COLO829 (cell line): ENCODE measurements around the gene SLC40A1.

Source experiments
- DNase-seq: peaks from one replicate; pipeline ENCODE4 v3.0.0; 2012; ENCODE audit warnings: low spot score

The SLC40A1 gene

DNA sequence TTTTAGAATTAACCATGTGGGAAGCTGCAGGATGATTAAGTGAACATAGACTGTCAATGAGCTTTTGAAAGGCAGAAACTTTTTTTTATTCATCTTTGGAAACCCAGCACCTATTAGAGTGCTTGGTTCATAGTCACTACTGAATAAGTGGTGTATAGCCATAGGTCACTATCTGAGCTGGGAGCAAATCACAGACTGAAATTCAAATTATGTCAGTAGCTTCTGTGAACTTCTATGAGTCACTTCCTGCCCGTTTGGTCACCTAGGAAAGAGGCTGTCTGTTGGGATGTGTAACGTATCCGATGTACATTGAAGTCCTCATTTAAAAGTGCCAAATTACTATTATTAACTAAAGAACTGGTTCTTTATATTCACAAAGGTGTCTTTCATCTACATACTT, 20.5 kb upstream of the SLC40A1 start:
- peak; percentile 43 for DNase-seq

DNA sequence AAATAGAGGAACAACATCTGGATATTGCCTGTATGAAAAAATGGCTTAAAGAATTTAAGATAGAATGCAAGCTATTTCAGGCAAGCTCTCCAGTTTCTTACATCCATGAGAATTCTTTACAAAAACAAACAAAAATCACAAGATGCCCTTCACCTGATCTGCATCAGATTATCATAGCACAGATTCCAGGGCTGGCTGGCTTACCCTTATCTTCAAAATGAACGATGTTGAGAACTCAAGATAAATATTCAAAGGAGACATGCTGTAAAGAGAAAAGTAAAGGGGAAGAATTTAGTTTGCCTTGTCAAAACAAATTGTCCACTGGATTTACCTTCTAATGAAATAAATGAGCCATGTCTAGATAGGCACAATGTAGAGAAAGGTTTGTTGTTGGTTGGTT, 18.7 kb upstream of the SLC40A1 start:
- no peak for DNase-seq

DNA sequence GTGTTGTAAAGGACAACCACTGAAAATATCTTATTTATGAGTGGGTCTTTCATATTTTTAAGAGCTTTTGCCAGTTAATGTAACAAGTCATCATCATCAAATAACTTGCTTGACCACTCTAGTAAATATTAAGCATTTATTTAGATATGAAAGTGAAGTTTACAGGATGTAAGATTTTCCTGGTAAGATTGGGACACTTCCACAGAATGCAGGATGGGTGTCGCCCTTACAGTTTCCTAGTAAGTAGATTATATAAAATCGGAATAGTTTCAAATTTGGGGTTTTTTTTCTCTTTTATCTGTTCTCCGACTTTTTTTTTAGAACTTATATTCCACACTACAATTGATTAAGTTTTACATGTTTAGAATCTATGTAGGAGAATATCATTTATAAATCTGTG, 14.8 kb upstream of the SLC40A1 start:
- no peak for DNase-seq

DNA sequence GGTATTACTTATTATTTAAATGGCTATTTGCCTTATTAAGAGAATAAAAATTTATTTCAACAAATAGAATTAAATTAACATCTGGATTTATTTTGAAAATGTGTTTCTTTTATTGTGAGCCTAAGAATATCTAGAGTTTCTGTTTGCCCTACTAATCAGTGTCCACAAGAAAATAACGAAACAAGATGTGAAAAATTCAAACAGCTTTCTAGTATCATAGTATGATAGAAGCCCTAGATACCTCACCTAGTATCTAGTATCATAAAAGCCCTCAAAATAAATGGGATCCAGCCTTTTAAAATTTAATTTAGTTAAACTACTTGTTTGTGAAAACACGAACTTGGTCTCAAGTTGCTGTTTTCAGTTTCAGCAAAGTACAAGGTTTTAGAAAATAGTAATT, 13.7 kb upstream of the SLC40A1 start:
- DNase-seq, result no peak

DNA sequence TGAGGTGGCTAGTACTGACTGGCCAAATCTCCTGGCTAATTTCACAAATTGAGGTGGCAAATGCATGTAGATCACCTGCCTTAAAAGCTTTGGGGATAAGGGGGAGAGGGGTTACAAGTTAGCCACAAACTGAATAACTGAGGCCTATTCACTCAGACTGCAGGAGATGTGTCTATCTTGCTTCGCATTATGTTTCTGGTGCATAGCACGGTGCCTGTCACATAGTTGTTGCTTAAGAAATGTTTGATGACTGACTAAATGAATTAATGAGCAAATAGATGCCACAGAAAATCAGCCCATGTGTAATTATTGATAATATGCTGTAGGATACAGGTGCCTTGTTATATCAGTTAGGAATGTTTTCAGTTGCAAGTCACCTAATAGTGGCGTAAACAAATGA, 12.5 kb upstream of the SLC40A1 start:
- no peak for DNase-seq

DNA sequence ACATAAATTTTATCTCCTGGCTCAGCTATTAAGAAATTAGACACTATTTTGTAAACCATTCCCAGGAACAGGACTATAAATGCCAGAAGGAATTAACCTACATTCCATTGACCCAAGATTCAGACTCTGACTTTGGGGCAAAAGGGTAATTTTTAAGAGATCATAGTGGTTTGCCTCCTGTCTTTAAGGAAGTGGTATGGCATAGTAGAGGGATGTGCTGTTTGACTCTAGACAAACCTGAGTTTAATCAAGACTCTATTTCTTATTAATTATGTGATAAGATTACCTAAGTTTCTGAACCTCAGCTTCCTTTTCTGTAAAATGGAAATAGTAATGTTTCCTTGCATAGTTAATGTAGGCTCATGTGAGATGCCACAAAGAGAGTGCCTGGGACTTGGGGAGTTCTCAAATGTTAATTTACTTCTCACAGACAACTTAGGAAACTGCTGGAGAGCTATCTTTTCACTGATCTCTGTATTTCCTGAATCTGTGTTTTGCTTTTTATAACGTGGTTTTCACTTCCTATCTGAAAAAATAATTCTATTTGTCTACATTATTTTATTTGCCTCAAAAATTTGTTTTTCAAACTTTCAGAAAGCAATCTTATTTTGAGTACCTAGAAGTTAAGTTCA, 11.9 kb upstream of the SLC40A1 start:
- DNase-seq, result no peak

DNA sequence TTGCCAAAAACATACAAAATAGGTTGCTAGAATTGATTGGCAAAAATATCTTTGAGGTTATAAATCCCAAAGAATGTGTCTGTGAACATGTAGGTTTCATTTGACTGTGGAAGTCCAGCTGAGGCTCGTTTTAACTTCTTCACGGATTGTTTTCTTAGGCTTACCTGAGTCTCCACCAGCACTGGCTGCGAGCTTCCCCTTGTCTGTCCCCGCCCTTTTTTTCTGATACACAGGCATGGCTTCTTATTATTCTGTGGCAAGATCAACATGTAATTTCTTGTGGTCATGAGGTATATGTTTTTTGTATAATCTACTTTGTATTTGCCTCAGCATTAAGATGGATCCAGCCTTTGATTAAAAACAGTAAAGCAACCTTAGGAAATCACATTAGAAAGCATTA, 7.2 kb upstream of the SLC40A1 start:
- no peak for DNase-seq

DNA sequence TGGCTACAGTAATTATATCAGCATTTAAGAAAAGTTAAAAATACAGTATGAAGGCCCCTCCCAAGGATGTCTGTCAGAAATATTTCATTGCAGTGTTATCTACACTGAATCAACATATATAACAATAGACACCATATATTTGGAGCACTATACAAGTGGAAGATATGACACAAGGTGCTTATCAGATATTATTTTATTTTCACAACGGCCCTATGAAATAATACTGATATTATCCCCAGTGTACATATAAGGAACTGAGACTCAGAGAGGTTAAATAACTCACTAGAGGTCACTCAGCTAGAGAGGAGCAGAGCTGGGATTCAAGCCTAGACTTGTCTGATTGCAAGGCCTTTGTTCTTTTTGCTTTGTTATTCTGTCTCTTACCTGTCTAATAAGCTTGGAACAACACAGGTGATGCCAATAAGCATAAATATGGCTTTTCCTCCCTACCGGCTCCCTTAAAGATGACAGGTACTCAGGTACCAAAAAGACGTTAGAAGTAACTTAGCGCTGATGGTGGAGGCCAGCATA, 4.7 kb upstream of the SLC40A1 start:
- DNase-seq, result no peak

DNA sequence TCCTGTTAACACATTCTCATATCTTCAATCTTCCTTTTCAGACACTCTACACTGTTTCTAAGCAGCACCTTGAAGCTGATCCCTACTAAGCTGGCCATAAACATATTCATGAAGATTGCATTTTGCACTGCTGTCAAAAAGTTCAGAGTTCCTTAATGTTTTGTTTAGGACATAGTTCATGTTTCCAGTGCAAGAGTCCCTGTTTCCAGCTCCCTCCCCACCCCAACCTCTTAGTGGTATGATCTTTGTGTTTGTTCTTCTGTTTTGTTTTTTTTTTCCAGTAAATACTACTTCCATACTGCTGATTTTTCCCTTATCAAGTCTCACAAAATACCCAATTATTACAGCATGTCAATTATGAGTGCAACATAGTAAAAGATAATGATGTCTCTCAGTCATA, 4.1 kb upstream of the SLC40A1 start:
- no peak for DNase-seq

DNA sequence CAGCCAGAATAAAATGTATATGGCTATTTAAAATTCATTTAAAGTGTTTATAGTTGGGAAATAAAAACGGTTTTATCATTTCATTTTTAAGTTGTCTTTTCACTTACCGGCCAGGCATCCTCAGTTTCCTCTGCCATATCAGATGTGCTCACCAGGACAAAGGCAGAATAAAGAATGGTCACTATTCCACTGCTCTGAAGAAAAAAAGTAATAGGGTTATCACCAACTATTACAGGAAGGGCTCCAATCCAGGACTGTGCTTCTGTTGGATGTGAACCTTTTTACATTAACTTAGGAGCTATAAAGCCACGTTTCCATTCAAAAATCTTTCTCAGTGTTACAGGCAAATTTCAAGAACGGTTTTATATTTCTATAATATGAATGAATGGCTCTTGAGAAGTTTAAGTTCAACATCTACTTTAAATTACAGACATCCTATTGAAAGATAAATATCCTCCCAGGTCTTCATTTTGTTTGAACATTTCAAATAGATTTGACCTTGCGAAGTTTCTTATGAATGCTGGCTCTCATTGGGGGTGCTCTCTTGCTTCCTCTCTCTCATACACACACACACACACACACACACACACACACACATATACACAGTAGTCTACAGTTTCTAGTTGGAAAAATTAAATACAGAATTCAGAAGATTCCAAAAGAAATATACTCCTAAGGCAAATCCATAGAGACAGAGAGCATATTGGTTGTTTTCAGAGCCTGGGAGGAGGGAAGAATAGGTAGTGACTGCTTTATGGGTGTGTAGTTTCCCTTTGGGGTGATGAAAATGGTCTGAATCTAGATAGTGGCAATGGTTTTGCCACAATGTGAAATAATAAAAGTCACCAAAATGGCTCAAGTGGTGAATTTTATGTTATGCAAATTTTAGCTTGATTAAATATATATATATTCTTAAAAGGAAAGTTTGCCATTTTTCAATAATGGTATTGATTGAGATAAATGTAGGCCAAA, 2.9 kb upstream of the SLC40A1 start:
- DNase-seq, result no peak

DNA sequence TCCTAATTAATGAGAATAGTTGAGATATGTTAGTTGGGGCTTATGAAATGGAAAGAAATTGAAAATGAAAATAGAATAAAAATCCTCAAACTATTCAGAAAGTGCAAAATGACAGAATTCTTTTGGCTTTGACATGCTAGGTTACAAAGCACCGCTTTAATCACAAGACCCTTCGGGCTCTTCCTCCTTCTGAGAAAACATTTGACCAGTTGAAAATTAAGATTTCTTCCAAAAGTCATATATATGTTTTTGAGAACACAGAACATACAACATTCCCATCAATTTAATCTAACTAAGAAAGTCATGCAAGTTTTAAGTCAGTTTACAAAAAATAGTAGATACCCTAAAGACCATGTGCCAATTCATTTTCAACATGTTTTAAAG, 2.2 kb upstream of the SLC40A1 start:
- DNase-seq, result no peak

DNA sequence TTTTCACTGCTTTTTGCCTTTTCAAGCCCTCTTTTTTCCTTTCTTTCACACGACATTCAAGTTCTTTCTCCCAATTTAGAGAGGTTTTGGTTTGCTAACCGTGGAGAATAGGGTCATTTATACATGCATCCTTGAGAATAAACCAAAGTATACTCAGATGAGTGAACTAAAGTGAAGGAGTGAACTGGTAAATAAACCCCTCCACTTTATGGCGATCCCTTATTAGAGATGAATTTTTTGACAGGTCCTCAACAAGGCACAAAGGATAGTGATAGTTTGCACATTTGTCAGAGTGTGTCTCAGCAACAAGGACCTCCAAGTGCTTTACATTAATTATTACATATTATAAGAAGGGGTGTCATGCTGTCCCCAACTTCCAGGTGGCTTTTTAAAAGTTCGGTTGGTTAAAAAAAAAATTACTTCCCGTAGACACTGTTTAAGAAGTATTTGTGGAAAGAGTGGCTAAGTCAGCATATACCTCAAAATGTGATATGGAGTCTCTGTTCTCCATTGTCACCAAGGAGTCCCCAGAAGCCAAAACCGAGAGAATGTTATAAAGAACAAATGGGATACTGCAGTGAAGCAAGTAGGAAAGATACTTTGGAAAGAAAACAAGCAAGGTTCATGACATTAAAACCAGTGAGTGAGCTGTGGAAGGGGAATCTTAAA, 1.7 kb upstream of the SLC40A1 start:
- no peak for DNase-seq

DNA sequence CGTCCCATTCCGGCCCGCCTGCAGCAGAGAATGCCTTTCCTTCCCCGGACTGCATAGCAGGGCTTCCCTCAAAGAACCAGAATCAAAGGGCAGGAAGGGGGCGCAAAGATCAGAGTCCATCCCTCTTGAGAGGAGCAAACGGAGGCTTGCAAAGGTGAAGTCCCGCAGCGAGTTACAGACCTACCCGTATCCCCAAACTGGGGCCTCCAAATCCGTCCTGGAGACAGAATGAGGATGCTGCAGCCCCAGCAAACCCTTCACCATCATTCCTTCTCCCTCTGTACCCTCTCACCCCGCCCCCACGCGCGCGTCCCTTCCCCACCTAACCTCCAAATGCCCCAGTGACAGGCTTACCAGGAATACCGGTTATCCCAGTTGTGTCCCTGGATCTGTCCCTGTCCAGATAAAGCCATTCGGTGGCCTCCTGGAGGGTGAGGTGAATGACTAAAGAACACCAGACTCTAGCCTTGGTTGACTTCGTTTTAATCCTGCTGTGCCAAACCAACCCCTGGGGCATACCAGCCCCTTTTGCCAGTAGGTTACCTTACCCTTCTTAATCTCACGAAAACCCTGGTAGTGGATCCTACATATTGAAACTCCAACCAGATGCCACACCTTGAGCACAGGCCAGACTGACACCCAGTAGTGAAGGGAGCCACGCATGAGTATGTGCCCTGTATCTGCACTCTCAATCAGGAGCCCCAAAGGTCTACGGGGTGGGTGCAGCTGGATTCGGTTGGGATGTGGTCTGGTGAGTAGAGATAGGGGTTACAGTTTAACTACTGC, 961 bp upstream of the SLC40A1 start:
- DNase-seq, result no peak

DNA sequence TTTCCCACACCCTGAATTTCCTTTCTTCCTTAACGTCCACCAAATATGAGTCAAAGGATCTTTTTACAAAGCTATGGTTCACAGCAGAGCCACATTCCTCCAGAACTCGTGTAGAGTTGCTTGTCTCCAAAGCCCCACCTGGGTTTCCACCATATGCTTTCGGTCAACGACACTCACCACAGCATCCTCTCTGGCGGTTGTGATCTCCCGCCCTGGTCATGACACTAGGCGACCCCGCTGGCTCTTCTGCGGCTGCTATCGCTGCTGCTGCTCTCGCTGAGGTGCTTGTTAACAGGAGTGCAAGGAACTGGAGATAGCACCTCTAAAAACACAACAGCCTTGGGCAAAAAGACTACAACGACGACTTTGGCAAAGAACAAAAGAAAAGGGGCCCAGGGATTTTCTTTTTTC, 340 bp downstream of the SLC40A1 start:
- DNase-seq, result no peak

DNA sequence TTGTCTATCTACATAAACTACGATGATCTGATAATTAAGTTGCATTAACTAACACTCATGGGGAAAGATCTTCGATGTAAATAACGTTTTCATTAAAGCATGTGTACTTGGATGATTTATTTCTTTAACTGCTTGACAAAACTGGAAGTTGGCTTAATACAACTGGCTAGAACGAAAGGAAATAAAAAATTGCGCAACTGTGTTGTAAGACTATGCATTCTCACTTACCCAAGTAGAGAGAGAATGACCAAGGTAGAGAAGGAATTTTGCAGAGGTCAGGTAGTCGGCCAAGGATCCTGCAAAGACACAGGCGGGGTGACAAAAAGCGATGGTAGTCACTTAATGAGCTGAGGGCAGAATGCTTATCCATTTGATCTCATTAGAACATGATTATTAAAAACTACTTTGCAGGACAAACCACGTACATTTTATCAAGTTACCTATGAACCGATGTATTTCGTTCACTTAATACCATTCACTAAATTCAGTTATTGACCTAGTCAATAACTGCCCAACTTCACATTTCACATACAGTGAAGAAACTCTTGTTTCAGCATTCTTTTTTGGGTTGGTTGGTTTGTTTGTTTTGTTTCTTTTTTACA, 900 bp downstream of the SLC40A1 start:
- DNase-seq, result no peak

DNA sequence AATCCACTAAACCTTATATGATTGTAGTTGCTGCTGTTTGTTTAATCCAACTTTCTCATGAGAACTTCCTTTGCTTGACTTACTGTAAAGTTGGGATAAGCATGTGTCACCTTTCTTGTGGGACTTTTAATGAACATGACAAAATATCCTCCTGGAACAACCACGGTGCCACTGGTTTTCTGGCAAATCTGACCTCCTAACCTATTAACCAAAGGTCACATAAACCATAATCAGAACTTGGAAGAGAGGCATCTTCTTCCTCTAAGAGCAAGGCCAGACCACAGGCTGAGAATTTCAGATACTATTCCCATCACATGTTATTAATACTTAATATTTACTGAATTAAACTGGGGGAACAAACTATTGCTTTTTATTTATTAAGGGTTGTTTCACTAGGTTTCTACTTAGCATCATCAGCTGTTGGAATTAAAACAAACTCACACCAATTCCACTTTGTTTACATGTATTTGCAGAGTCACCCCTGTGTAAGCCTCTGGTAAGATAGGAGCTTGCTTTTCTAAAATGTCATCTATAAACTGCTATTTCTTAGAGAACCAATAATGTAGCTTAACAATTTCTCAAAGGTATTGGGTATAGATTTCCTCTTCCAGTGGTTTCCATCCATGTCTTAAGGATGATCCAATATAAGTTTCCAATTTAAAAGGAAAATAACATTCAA, 2.2 kb downstream of the SLC40A1 start:
- DNase-seq, result no peak

DNA sequence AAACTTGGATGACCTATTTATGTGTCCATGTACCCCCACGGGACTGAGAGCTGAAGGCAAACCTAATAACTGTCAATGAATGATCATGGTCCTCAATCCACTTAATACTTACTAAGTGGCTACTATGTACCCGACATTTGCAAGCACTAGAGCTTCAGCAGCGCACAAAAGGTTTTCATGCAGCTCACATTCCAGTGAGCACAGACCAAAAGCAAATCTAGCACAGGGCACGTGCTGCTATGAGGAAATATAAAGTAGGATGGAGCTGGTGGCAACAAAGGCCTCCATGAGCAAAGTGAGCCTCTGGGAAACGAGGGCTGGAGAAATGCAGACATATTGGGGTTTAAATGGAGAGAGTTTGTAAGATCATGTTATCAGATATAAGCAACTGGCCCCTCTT, 3.5 kb downstream of the SLC40A1 start:
- no peak for DNase-seq

DNA sequence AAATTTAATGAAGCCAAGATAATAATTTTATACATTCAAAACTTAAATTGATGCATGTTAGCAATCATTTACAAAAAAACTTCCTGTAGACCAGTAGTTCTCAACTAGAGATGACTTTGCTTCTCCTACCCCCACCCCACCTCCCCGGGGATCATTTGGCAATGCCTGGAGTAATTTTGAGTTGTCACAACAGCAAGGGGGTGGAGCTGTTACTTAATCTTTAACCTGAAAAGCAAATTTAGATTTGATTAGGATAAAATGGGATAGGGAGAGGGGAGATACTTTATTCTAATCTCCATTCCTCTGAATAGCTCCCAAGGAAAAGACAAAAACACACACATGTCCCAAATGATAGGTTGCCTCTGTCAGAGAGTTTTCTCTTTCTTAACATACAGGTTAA, 4.2 kb downstream of the SLC40A1 start:
- no peak for DNase-seq

DNA sequence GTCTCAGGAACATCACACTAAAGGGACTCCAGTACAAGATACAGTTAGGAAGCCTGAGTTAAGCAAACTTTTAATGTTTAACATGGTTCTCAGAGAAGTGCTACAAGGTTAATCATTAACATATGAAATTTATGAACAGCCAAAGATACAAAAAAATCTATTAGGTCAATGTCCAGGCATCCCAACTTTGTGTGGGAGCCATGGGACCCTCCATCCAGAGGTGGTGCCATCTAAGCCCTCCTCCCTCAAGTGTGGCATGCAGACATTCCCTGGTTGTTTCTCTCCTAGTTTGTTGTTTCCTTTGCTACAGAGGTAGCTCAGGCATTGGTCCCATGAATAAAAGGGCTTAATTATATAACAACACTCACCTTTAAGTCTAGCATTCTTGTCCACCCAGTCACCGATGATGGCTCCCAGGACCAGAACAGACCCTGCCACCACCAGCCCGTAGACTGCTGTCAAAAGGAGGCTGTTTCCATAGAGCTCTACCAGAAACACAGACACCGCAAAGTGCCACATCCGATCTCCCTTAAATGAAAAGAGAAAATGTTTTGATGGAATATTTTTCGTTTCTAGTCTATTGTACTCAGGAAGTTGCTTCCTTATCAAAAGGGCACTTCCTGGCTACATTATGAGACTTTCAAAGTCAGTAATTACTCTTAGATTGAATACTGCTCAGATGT, 5.7 kb downstream of the SLC40A1 start:
- DNase-seq, result no peak

DNA sequence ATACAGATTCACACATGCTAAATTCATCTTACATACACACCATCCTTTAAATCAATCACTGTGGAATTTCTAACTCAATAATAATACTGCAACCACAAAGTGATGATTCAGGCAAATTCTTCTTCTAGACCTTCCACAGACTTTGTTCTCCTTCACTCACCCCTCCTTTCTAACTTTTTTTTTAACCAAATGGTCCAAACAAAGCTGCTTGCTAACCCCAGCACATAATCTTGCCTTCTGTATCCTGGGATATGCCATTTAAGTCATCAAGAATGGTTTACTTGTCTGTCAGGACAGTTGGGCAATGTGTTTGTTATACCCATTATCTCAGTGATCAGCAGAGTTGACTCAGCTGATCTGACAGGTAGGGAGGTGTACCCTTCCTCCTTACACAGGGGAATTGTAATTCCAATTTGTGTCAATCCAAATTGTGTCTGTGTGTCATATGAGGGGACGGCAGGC, 10.0 kb downstream of the SLC40A1 start:
- no peak for DNase-seq
